ENCODE results near the gene SLC22A25.

Gene SLC22A25

DNA sequence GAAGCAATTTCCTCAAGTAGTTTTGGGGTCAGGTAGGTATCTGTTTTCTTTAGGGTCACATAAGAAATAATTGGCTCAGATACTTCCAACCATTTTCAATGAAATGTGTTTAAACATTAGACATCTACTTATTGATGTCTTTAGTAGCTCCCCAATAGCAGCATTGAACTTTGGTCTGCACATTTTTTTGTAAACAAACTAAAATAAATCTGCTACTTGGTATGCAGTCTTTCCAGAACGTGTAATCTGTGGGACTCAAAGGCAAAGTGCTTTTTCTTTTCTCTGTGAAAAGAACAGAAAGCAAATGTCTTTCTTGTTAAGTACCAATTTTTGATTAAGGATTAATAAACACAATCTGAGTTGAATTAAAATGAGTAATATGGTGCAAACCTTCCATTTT is 13.6 kb downstream of the SLC22A25 start:
- DNase-seq: no peak

DNA sequence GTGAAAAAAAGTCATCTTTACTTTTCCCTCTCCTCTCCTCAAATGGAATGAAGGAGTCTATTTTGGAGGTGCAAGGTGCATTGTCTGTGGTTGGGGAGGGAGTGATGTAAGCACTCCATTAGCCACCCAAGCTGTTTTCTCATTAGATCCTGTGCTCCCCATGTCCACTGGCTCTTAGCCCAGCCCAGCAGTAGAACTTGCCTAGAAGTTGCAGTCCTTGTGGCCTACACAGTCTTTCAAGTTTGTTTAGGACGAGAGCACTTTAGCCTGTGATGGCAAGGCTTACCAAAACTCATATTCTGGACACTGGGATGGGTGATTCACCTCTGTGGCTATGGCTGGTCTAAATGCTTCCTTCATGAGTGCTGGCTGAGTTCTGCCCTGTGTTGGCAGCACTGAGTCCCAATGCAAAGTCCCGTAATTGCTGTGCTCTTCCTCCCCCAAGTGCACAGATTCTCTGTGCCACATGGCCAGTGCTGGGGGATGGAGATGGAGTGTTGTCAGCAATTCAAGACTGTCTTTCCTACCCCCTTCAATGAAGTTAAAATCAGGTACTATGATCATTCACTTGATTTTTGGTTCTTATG is 15.8 kb downstream of the SLC22A25 start:
- DNase-seq: no peak

DNA sequence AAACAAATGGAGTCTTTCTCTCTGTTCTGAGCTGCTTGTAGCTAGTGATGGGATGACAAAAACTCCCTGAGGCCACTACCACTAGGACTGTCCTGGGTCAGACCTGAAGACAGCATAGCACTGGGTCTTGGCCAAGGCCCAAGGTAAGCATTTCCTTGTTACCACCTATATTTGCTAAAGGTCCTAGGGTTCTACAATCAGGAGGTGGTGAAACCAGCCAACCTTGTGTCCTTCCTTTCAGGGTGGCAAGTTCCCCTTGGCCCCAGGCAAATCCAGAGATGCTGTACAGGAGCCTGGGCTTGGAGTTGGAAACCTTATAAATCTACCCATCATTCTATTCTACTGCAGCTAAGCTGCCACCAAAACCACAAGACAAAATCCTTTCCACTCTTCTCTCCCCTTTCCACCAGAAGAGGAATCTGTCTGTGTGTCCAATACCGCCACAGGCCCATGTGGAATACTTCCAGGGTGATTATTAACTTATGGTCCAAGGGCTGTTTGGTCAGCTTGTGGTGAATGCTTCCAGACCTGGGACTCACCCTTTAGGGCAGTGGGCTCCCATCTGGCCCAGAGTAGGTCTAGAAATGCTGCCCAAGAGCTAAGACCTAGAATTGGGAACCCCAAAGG is 16.8 kb downstream of the SLC22A25 start:
- DNase-seq: no peak

GRCh38 chr11:63214093-63214492 is 29.3 kb downstream of the SLC22A25 start:
- DNase-seq: no peak

DNA sequence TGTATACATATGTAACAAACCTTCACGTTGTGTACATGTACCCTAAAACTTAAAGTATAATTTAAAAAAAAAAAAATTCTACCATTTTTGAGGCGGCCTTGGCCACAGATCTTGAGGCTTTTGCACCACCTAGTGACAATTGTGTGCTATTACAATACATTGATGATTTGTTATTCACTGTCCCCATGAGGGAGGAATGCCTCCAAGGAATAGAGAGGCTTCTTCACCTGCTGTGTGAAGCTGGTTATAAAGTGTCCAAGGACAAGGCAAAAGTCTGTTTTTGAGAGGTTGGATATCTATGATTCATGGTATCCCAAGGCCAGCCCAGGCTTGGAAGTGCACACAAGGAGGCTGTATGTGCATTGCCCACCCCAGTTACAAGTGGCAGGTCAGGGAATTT is 30.7 kb downstream of the SLC22A25 start:
- DNase-seq: peak; percentile 14

- no peak for DNase-seq
Observed at GRCh38 chr11:63210111-63210510, 33.3 kb downstream of the SLC22A25 start.
